ENCODE results near the gene TOX3. TPM values are rescaled to one million over a fixed set of nuclear protein-coding genes. Genes with fewer than 3 reads are reported as not detected.

Gene TOX3
- total and polyA plus RNA-seq, 2 donors (not counting 3 experiments of a cell fraction or from before 2014, with no cell fraction given): not detected

DNA sequence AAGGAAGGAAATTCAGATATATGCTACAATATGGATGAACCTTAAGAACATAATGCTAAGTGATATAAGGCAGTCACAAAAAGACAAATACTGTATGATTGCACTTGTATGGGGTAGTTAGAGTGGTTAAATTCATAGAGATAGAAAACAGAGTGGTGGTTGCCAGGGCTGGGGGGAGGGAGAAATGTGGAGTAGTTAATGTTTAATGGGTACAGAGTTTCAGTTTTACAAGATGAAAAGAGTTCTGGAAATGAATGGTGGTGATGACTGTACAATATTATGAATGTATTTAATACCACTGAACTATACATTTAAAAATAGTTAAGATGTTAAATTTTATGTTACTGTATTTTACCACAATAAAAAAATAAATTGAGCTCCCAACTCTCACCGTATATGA, 157.9 kb downstream of the TOX3 start:
- dilution Hi-C loops (cut with MboI; ENCODE audit: extremely low pct_ligation_motif_present, low sequenced_read_pairs) (no loop called here), intact Hi-C loops (cut with micrococcal nuclease) (no loop called here)
- peaks cover 7% of the 10 kb centered on the region for H3K9me3 ChIP-seq (replicated peaks; ENCODE audit: control insufficient read depth, insufficient read depth, low read length)
- no peaks in the 10 kb centered on the region for H3K9me1 ChIP-seq (replicated peaks; ENCODE audit: control insufficient read depth, extremely low read depth, insufficient read depth, low read length)
- no peak overlapping the region for H2AFZ ChIP-seq (ENCODE audit: low read depth, low read length)
- H3K36me3 ChIP-seq (ENCODE audit: control insufficient read depth in 2 of 2, extremely low read depth in 1 of 2, insufficient read depth in 2 of 2, low read length in 2 of 2): no peaks in the 10 kb centered on the region
- BruUV-seq (replicated peaks): no TSS peak
- H3K4me3 ChIP-seq (replicated peaks in 1 of 3; ENCODE audit: insufficient read depth in 1 of 3, low read depth in 1 of 3, low read length in 3 of 3): no peak overlapping the region
- FAIRE-seq: no peak
- H4K20me1 ChIP-seq (replicated peaks; ENCODE audit: control insufficient read depth, extremely low read depth, insufficient read depth, low read length): no peaks in the 10 kb centered on the region
- H3K4me2 ChIP-seq (ENCODE audit: insufficient read depth, low read length): no peak overlapping the region
- H3K9ac ChIP-seq (replicated peaks; ENCODE audit: extremely low read depth, insufficient read depth, low read length): no peak overlapping the region
- H3K79me2 ChIP-seq (ENCODE audit: control insufficient read depth, insufficient read depth, low read length): no peaks in the 10 kb centered on the region
- no peak overlapping the region for H3K27ac ChIP-seq (ENCODE audit: insufficient read depth, low read depth, low read length)
- no peaks in the 10 kb centered on the region for H3K4me1 ChIP-seq (ENCODE audit: control insufficient read depth, extremely low read depth, insufficient read depth, low read length)
- no peak for DNase-seq (ENCODE audit: low read depth, low spot score)
- no peaks in the 10 kb centered on the region for H3K27me3 ChIP-seq (ENCODE audit: control insufficient read depth in 2 of 2, insufficient read depth in 2 of 2, low read length in 2 of 2)
- TF ChIP-seq POLR2A (IDR thresholded peaks at IDR 0.05; ENCODE audit: low read depth, low read length): no peak
- no peak for TF ChIP-seq EZH2 (IDR thresholded peaks at IDR 0.05; ENCODE audit: borderline replicate concordance, low read depth, low read length, severe bottlenecking)
- no peak for TF ChIP-seq MAX (IDR thresholded peaks at IDR 0.05; ENCODE audit: insufficient read depth, insufficient read length)
- TF ChIP-seq, protein P1, sequence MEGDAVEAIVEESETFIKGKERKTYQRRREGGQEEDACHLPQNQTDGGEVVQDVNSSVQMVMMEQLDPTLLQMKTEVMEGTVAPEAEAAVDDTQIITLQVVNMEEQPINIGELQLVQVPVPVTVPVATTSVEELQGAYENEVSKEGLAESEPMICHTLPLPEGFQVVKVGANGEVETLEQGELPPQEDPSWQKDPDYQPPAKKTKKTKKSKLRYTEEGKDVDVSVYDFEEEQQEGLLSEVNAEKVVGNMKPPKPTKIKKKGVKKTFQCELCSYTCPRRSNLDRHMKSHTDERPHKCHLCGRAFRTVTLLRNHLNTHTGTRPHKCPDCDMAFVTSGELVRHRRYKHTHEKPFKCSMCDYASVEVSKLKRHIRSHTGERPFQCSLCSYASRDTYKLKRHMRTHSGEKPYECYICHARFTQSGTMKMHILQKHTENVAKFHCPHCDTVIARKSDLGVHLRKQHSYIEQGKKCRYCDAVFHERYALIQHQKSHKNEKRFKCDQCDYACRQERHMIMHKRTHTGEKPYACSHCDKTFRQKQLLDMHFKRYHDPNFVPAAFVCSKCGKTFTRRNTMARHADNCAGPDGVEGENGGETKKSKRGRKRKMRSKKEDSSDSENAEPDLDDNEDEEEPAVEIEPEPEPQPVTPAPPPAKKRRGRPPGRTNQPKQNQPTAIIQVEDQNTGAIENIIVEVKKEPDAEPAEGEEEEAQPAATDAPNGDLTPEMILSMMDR (IDR thresholded peaks at IDR 0.05; ENCODE audit: extremely low read depth in 1 of 2, insufficient read depth in 1 of 2, low read depth in 1 of 2, low read length in 2 of 2): no peak
- TF ChIP-seq FOS (IDR thresholded peaks at IDR 0.05; ENCODE audit: borderline replicate concordance, insufficient read depth, low read length): no peak
- TF ChIP-seq JUN (IDR thresholded peaks at IDR 0.05; ENCODE audit: borderline replicate concordance, insufficient read depth, insufficient read length, low read depth): no peak
- no peak for TF ChIP-seq POLR2AphosphoS5 (IDR thresholded peaks at IDR 0.05; ENCODE audit: insufficient read depth, low read depth, low read length)
- ChIA-PET CTCF (no interaction called here), POLR2A (no interaction called here)
